ENCODE measurements around the gene MYH16.
"Not testable (repeated sequence)": the region's sequence is repeated elsewhere in the genome, so short reads cannot be mapped to it uniquely, and the experiment has no call there.

The MYH16 gene

GRCh38 chr7:99272476-99273045 is at the start of gene MYH16:
Gene MYH16, plus strand, starts transcription at chr7:99272839.
- no peak for DNase-seq (ENCODE audit: low read depth)

- peak; percentile 42 for DNase-seq (ENCODE audit: low read depth)
These were observed 48.3 kb upstream of the MYH16 start for GRCh38 chr7:99224263-99224898.

GRCh38 chr7:99224899-99225265 is 47.8 kb upstream of the MYH16 start:
- no peak for DNase-seq (ENCODE audit: low read depth)

GRCh38 chr7:99229234-99229633 is 43.4 kb upstream of the MYH16 start:
- no peak for DNase-seq (ENCODE audit: low read depth)

GRCh38 chr7:99232082-99232770 is 40.4 kb upstream of the MYH16 start:
- DNase-seq (ENCODE audit: low read depth): no peak

- not testable (repeated sequence) for DNase-seq (ENCODE audit: low read depth)
These were observed 39.7 kb upstream of the MYH16 start for GRCh38 chr7:99232955-99233354.

GRCh38 chr7:99234185-99234584 is 38.5 kb upstream of the MYH16 start:
- no peak for DNase-seq (ENCODE audit: low read depth)

GRCh38 chr7:99235925-99236324 is 36.7 kb upstream of the MYH16 start:
- no peak for DNase-seq (ENCODE audit: low read depth)

GRCh38 chr7:99237876-99238275 is 34.8 kb upstream of the MYH16 start:
- not testable (repeated sequence) for DNase-seq (ENCODE audit: low read depth)

GRCh38 chr7:99238558-99239341 is 33.9 kb upstream of the MYH16 start:
- no peak for DNase-seq (ENCODE audit: low read depth)

GRCh38 chr7:99242682-99243081 is 30.0 kb upstream of the MYH16 start:
- no peak for DNase-seq (ENCODE audit: low read depth)

GRCh38 chr7:99243751-99244337 is 28.8 kb upstream of the MYH16 start:
- DNase-seq (ENCODE audit: low read depth): no peak

GRCh38 chr7:99244939-99245338 is 27.7 kb upstream of the MYH16 start:
- DNase-seq (ENCODE audit: low read depth): peak; percentile 67

GRCh38 chr7:99248391-99249095 is 24.1 kb upstream of the MYH16 start:
- no peak for DNase-seq (ENCODE audit: low read depth)

- no peak for DNase-seq (ENCODE audit: low read depth)
These were observed 22.6 kb upstream of the MYH16 start for GRCh38 chr7:99249985-99250575.

- no peak for DNase-seq (ENCODE audit: low read depth)
These were observed 20.3 kb upstream of the MYH16 start for GRCh38 chr7:99252166-99252895.

- no peak for DNase-seq (ENCODE audit: low read depth)
These were observed 19.3 kb upstream of the MYH16 start for GRCh38 chr7:99253369-99253768.

GRCh38 chr7:99254390-99254789 is 18.2 kb upstream of the MYH16 start:
- no peak for DNase-seq (ENCODE audit: low read depth)

GRCh38 chr7:99255463-99255862 is 17.2 kb upstream of the MYH16 start:
- DNase-seq (ENCODE audit: low read depth): no peak

- no peak for DNase-seq (ENCODE audit: low read depth)
These were observed 15.6 kb upstream of the MYH16 start for GRCh38 chr7:99257065-99257464.

- DNase-seq (ENCODE audit: low read depth): no peak
These were observed 15.0 kb upstream of the MYH16 start for GRCh38 chr7:99257675-99258074.

Measured in EH (cell line).